ENCODE measurements around the gene IDUA. TPM values are rescaled to one million over a fixed set of nuclear protein-coding genes. Genes with fewer than 3 reads are reported as not detected.

The IDUA gene
- total and polyA plus RNA-seq, 2 of the 4 experiments (the other 2 are of a cell fraction) = 0.72 to 12.5 TPM

Other genes starting within 250 kb of the IDUA start
- gene CPLX1, start 160.9 kb upstream of the IDUA start, total RNA-seq (2012; rRNA removed) = not detected in 2 replicates
- 0.05 and 0.06 TPM in 2 replicates for gene CPLX1, start 160.9 kb upstream of the IDUA start, polyA plus RNA-seq (2012; rRNA removed)
- 34.4 and 133 TPM in 2 replicates for gene GAK, start 54.7 kb upstream of the IDUA start, total RNA-seq (2012; rRNA removed)
- 44.6 and 45.1 TPM in 2 replicates for gene GAK, start 54.7 kb upstream of the IDUA start, polyA plus RNA-seq (2012; rRNA removed)
- 7.7 and 9.2 TPM in 2 replicates for gene TMEM175, start 54.6 kb upstream of the IDUA start, total RNA-seq (2012; rRNA removed)
- gene TMEM175, start 54.6 kb upstream of the IDUA start, polyA plus RNA-seq (2012; rRNA removed) = 41.9 and 47.4 TPM in 2 replicates
- 4.3 and 4.4 TPM in 2 replicates for gene DGKQ, start 13.5 kb upstream of the IDUA start, total RNA-seq (2012; rRNA removed)
- gene DGKQ, start 13.5 kb upstream of the IDUA start, polyA plus RNA-seq (2012; rRNA removed) = 15.6 and 17.4 TPM in 2 replicates
- not detected in 2 replicates for gene SLC26A1, start 6.4 kb downstream of the IDUA start, total RNA-seq (2012; rRNA removed)
- gene SLC26A1, start 6.4 kb downstream of the IDUA start, polyA plus RNA-seq (2012; rRNA removed) = 0.09 and 0.13 TPM in 2 replicates
- gene FGFRL1, start 24.6 kb downstream of the IDUA start, total RNA-seq (2012; rRNA removed) = 43.3 and 49.3 TPM in 2 replicates
- 78.8 and 87.3 TPM in 2 replicates for gene FGFRL1, start 24.6 kb downstream of the IDUA start, polyA plus RNA-seq (2012; rRNA removed)
- gene RNF212, start 126.5 kb downstream of the IDUA start, total RNA-seq (2012; rRNA removed) = under 0.01 TPM in 2 replicates
- 0.46 and 0.51 TPM in 2 replicates for gene RNF212, start 126.5 kb downstream of the IDUA start, polyA plus RNA-seq (2012; rRNA removed)
- gene SPON2, start 185.5 kb downstream of the IDUA start, total RNA-seq (2012; rRNA removed) = 21.1 and 21.7 TPM in 2 replicates
- gene SPON2, start 185.5 kb downstream of the IDUA start, polyA plus RNA-seq (2012; rRNA removed) = 177 and 209 TPM in 2 replicates